ENCODE results near the gene DAPK1. TPM values are rescaled to one million over a fixed set of nuclear protein-coding genes. Genes with fewer than 3 reads are reported as not detected.

The DAPK1 gene
- total RNA-seq, 1 donor from 2014 or later: 29.5 TPM

DNA sequence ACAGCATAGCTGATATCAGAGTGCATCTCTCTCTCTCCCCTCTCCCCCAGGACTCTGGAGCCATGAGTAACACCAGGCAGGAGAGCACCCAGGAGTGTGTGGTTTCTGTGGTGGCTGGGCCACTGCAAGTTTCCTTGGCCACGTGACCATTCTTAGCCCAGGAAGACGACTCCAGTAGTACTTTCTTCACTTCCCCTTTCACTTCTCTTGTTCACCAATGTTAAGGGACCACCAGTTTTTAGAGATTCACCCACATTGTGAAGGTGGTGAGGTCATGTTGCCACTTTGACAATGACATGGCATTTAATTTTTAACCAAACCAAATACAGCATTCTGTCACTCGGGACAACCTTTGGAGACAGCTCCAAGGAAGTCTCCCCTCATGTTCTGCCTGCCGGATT is 17.9 kb upstream of the DAPK1 start:
- no peaks in the 10 kb centered on the region for H3K9me3 ChIP-seq (ENCODE audit: low read depth)
- H3K27me3 Mint-ChIP-seq (ENCODE audit: insufficient read depth, low read depth): no peaks in the 10 kb centered on the region
- no peaks in the 10 kb centered on the region for H3K27me3 ChIP-seq
- H3K4me1 Mint-ChIP-seq: peaks cover 2% of the 10 kb centered on the region
- no peak overlapping the region for H3K4me2 ChIP-seq
- no peak for TF ChIP-seq EZH2 (IDR thresholded peaks at IDR 0.05)
- TF ChIP-seq EZH2phosphoT487 (IDR thresholded peaks at IDR 0.05): no peak
- TF ChIP-seq CTCF (IDR thresholded peaks at IDR 0.05): no peak
- H3K9me3 Mint-ChIP-seq: no peaks in the 10 kb centered on the region
- H3K27ac Mint-ChIP-seq: no peak overlapping the region
- H3K4me3 ChIP-seq: no peak overlapping the region
- no peaks in the 10 kb centered on the region for H3K4me1 ChIP-seq
- DNase-seq (ENCODE audit: low spot score): no peak
- no peak overlapping the region for H3K9ac ChIP-seq
- H3F3A ChIP-seq (ENCODE audit: low read depth): no peaks in the 10 kb centered on the region
- H4K20me1 ChIP-seq (ENCODE audit: low read depth): no peaks in the 10 kb centered on the region
- no peaks in the 10 kb centered on the region for H3K36me3 ChIP-seq
- no peak overlapping the region for H3K4me3 Mint-ChIP-seq
- H3K36me3 Mint-ChIP-seq: no peaks in the 10 kb centered on the region
- H3K79me2 ChIP-seq (ENCODE audit: low read depth): no peaks in the 10 kb centered on the region
- H3K27ac ChIP-seq: no peak overlapping the region
- no peak overlapping the region for H2AFZ ChIP-seq (replicated peaks)

GRCh38 chr9:87481890-87482855 is 15.5 kb upstream of the DAPK1 start:
- no peak for DNase-seq (ENCODE audit: low spot score)
- no peaks in the 10 kb centered on the region for H3K9me3 Mint-ChIP-seq
- no peaks in the 10 kb centered on the region for H3K79me2 ChIP-seq (ENCODE audit: low read depth)

GRCh38 chr9:87490225-87490624 is 7.4 kb upstream of the DAPK1 start:
- Histone ChIP-seq H3K27me3 (no peaks in the 10 kb centered on the region), H3K79me2 (ENCODE audit: low read depth) (no peaks in the 10 kb centered on the region), H3K9ac (no peak overlapping the region), H3K4me1 (no peaks in the 10 kb centered on the region), H3K36me3 (no peaks in the 10 kb centered on the region), H3K4me2 (no peak overlapping the region), H3K9me3 (ENCODE audit: low read depth) (no peaks in the 10 kb centered on the region), H2AFZ (replicated peaks) (no peak overlapping the region), H4K20me1 (ENCODE audit: low read depth) (no peaks in the 10 kb centered on the region), H3F3A (ENCODE audit: low read depth) (no peaks in the 10 kb centered on the region), H3K27ac (no peak overlapping the region), H3K4me3 (no peak overlapping the region)
- peaks cover 2% of the 10 kb centered on the region for H3K27me3 Mint-ChIP-seq (ENCODE audit: insufficient read depth, low read depth)
- H3K27ac Mint-ChIP-seq: no peak overlapping the region
- peaks cover 7% of the 10 kb centered on the region for H3K4me1 Mint-ChIP-seq
- TF ChIP-seq CTCF (IDR thresholded peaks at IDR 0.05) (no peak), EZH2phosphoT487 (IDR thresholded peaks at IDR 0.05) (no peak), EZH2 (IDR thresholded peaks at IDR 0.05) (no peak)
- DNase-seq (ENCODE audit: low spot score): no peak
- no peak overlapping the region for H3K4me3 Mint-ChIP-seq
- peaks cover 2% of the 10 kb centered on the region for H3K9me3 Mint-ChIP-seq
- no peaks in the 10 kb centered on the region for H3K36me3 Mint-ChIP-seq

More at GRCh38 chr9:87481890-87482855, 15.5 kb upstream of the DAPK1 start:
- Histone ChIP-seq H3F3A (ENCODE audit: low read depth) (no peaks in the 10 kb centered on the region), H3K27me3 (no peaks in the 10 kb centered on the region), H3K4me2 (no peak overlapping the region), H3K4me3 (no peak overlapping the region), H3K9me3 (ENCODE audit: low read depth) (no peaks in the 10 kb centered on the region), H3K9ac (no peak overlapping the region), H3K36me3 (no peaks in the 10 kb centered on the region), H3K4me1 (no peaks in the 10 kb centered on the region), H3K27ac (no peak overlapping the region), H4K20me1 (ENCODE audit: low read depth) (no peaks in the 10 kb centered on the region), H2AFZ (replicated peaks) (no peak overlapping the region)
- H3K27me3 Mint-ChIP-seq (ENCODE audit: insufficient read depth, low read depth): no peaks in the 10 kb centered on the region
- H3K4me3 Mint-ChIP-seq: no peak overlapping the region
- H3K36me3 Mint-ChIP-seq: no peaks in the 10 kb centered on the region
- H3K27ac Mint-ChIP-seq: no peak overlapping the region
- TF ChIP-seq EZH2 (IDR thresholded peaks at IDR 0.05) (no peak), CTCF (IDR thresholded peaks at IDR 0.05) (no peak), EZH2phosphoT487 (IDR thresholded peaks at IDR 0.05) (no peak)
- H3K4me1 Mint-ChIP-seq: peaks cover 6% of the 10 kb centered on the region

Measured in neural progenitor cell (in vitro differentiated cells).